Activated CD8-positive, alpha-beta memory T cell treated with anti-CD3 and anti-CD28 coated beads, Interleukin-2, amount 10 ng/mL, durations not matched to agents 7 days and 5 days (primary cell): ENCODE results near the gene SV2A. TPM values are rescaled to one million over a fixed set of nuclear protein-coding genes. Genes with fewer than 3 reads are reported as not detected.
A peak's percentile ranks its signal among the peaks of the same experiment; 100 is the strongest.
"Not testable (repeated sequence)": the region's sequence is repeated elsewhere in the genome, so short reads cannot be mapped to it uniquely, and the experiment has no call there.

Source experiments
- ATAC-seq: fragments of 150-1000 bp; cut with Tn5 transposase; one replicate; pipeline ENCODE4 v1.10.0; 2021; ENCODE audit warnings: moderate library complexity
- CTCF ChIA-PET: fragments of 350-600 bp; sonication (Branson Sonifier 250); formaldehyde crosslinking; loops from one replicate; lab custom pipeline; 2021; ENCODE audit warnings: antibody characterized with exemption; lab: Charles Lee
- DNase-seq: peaks from one replicate; pipeline ENCODE4 v3.0.0-alpha.2; 2020
- H3K27ac Mint-ChIP-seq: one replicate; pipeline ENCODE4 v1.8.0; 2021; ENCODE audit warnings: mild to moderate bottlenecking, mixed read lengths
- H3K27me3 Mint-ChIP-seq: one replicate; pipeline ENCODE4 v1.8.0; 2021; ENCODE audit warnings: mixed read lengths
- H3K36me3 Mint-ChIP-seq: one replicate; pipeline ENCODE4 v1.8.0; 2021; ENCODE audit warnings: mild to moderate bottlenecking, mixed read lengths
- H3K4me1 Mint-ChIP-seq: one replicate; pipeline ENCODE4 v1.8.0; 2021; ENCODE audit warnings: mixed read lengths
- H3K4me3 Mint-ChIP-seq: one replicate; pipeline ENCODE4 v1.8.0; 2021; ENCODE audit warnings: mild to moderate bottlenecking, moderate library complexity, mixed read lengths
- H3K9me3 Mint-ChIP-seq: one replicate; pipeline ENCODE4 v1.8.0; 2022; ENCODE audit warnings: low read depth, mixed read lengths
- total RNA-seq, 2 experiments: library from RNA; stranded (reverse); gene quantifications; one replicate each; pipeline ENCODE4 v1.2.3, GENCODE V29; 2021

The SV2A gene
- total RNA-seq, 2 experiments from 2014 or later: 15.8 to 17.1 TPM

DNA sequence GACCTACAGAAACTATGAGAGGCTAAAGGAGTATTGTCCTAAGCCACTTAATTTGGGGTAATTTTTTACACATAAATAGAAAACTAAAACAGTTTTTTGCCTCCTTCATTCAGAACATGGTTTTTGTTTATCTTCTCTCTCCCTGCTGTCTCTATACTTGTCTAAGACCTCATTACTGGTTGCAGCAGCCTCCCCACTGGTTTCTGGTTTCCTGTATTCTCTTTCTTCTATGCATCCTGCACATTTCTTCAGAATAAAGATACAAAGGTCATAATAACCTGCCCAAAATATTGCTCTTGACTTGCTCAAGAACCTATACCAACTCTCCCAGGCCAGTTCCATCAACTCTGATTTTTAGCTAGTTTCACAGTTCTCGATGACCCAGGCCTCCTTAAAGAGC lies 38.1 kb downstream of the SV2A start:
- DNase-seq: peak; percentile 59
- Mint-ChIP-seq H3K4me1 (peaks cover 25% of the 10 kb centered on the region), H3K4me3 (peak overlapping the region; percentile 15), H3K36me3 (no peaks in the 10 kb centered on the region), H3K9me3 (no peaks in the 10 kb centered on the region), H3K27ac (peak overlapping the region; percentile 82), H3K27me3 (no peaks in the 10 kb centered on the region)
- ATAC-seq: peak; percentile 56
- CTCF ChIA-PET: interaction anchor here (0.6 kb wide), 1 partner anchor 171 kb away, joined by 3 read pairs; no protein-coding TSS in a partner anchor

DNA sequence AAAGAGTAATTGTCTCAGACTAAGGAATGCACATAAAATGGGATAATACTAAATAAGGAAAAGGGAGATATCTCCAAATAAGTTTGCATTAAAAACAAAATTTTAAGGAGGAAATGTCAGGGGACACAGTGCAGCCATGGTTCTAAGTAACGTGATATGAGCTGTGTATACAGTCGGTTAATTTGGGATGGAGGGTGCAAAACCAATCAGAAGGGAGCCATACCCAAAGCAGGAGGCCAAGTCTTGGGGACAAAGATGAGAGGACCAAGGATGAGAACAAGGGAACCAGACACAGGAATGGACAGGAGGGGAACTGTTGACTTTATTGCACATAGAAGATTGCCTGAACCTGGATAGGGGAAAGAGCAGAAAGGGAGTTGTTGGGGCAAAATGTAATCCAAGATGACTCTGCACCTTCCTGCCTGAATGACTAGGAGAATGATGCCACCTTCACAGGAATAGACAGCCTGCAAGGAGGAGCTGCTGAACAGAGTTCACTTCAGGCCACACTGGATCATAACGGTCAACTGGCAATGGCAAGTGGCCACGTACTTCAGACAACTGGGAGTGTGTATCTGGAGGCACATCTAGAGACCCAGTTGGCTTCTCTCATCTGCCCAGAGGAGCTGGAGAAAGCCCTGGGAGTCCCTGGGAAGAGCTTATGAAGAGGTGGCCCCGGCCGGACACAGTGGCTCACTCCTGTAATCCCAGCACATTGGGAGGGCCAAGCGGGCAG lies 40.3 kb downstream of the SV2A start:
- H3K27ac Mint-ChIP-seq: peak overlapping the region; percentile 24

DNA sequence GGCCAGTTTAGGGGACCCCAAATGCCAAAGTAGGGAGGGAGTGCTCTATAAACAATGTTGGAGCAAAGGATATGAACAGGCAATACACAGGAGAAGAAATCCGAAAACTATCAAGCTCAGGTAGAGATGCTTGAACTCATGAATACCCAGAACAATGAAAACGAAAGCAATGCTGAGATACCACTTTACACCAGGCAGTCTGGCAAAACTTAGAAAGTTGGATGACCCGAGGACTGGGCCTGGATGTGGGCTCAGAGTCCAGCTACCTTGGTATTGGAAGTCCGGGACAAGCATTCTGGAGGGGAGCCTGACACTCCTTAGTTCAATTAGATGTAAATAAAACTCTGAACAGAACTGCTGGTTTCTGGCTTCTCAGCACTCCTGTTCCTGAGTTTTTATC lies 44.6 kb downstream of the SV2A start:
- H3K27ac Mint-ChIP-seq, H3K9me3 Mint-ChIP-seq, CTCF ChIA-PET, H3K27me3 Mint-ChIP-seq, DNase-seq, H3K36me3 Mint-ChIP-seq, H3K4me3 Mint-ChIP-seq, H3K4me1 Mint-ChIP-seq: not testable (repeated sequence)
- ATAC-seq: peak; percentile 16

More for the DNA sequence above, 40.3 kb downstream of the SV2A start:
- H3K4me1 Mint-ChIP-seq: peaks cover 23% of the 10 kb centered on the region
- no peaks in the 10 kb centered on the region for H3K27me3 Mint-ChIP-seq
- CTCF ChIA-PET: interaction anchor here (1.0 kb wide), 1 partner anchor 10 kb away, joined by 3 read pairs; a partner anchor contains a TSS
- H3K36me3 Mint-ChIP-seq: no peaks in the 10 kb centered on the region
- no peak overlapping the region for H3K4me3 Mint-ChIP-seq
- no peaks in the 10 kb centered on the region for H3K9me3 Mint-ChIP-seq
- ATAC-seq: no peak
- no peak for DNase-seq

DNA sequence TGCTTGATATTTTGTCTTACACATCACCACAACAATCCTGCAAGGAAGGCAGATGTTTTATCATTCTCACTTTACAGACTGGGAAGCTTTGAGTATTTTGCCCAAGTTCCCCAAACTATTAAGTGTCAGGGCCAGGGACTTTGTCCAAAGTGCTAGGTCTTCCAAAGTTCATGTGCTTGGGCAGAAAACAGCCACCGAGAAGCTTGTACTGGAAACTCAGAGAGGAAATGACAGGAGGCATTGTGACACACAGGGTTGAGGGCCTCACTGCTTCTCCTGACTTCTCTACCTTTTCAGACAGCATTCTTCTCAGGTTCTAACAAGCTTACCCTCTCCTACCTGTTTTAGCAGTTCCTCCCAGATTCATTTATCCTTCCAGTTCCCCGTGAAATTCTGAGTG lies 50.8 kb downstream of the SV2A start:
- H3K4me3 Mint-ChIP-seq, ATAC-seq, H3K9me3 Mint-ChIP-seq, H3K36me3 Mint-ChIP-seq, CTCF ChIA-PET, DNase-seq, H3K27ac Mint-ChIP-seq, H3K27me3 Mint-ChIP-seq, H3K4me1 Mint-ChIP-seq: not testable (repeated sequence)

DNA sequence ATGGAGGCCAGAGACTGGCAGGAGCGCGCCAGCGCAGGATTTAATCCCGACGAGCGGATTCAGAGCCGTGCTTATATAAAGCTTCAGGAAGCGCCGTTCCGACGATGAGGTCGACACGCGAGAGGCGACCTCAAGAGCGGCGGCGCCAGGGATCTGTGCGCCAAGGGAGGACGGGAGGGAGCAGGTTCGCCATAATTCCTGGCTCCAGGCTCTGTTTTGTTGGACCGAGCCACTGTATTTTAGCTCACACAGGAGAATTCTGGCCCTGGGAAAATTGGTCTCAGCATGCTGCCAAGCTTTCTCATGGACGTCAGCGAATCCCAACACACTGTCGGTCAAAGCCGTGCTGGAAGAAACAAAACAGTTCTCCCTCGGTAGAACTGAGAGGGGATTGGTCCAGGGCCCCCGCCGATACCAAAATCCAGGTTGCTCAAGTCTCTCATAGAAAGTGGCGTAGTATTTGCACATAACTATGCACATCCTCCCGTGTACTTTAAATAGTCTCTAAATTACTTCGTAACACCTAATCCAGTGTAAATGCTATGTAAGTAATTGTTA lies 56.1 kb downstream of the SV2A start:
- H3K4me3 Mint-ChIP-seq, H3K36me3 Mint-ChIP-seq, H3K4me1 Mint-ChIP-seq, H3K27me3 Mint-ChIP-seq, H3K27ac Mint-ChIP-seq, DNase-seq, CTCF ChIA-PET, H3K9me3 Mint-ChIP-seq: not testable (repeated sequence)
- ATAC-seq: peak; percentile 10

DNA sequence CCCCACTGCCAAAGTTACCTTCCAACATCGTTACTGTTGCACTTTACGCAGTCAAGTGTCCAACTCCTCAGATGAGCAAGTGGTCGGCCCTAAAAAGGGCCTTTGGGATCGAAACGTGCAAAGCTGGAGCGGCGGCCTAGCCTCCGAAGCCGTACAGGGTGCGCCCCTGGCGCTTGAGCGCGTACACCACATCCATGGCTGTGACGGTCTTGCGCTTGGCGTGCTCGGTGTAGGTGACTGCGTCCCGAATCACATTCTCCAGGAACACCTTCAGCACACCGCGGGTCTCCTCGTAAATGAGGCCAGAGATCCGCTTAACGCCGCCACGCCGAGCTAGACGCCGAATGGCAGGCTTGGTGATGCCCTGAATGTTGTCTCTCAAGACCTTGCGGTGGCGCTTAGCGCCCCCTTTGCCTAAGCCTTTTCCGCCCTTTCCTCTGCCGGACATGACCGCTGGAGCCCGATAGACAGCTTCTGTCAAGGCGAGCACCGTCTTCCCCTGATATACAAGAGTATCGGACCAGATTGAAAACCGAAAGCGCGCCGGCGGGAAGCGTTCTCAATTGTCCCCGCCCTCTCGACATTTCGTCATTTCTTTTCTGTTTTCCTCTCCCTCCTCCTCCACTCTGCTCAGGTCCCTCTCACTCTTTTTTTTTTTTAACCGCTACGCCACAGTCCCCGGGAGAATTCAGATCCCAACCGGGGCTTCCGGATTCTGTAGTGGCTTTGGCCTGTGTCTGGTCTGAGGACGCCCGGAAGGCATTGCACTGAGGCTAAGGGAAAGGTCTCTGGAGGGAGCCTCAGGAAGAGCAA lies 56.8 kb downstream of the SV2A start:
- H3K9me3 Mint-ChIP-seq, H3K27ac Mint-ChIP-seq, H3K4me3 Mint-ChIP-seq, H3K4me1 Mint-ChIP-seq, CTCF ChIA-PET, H3K27me3 Mint-ChIP-seq, DNase-seq, H3K36me3 Mint-ChIP-seq: not testable (repeated sequence)
- ATAC-seq: peak; percentile 76

DNA sequence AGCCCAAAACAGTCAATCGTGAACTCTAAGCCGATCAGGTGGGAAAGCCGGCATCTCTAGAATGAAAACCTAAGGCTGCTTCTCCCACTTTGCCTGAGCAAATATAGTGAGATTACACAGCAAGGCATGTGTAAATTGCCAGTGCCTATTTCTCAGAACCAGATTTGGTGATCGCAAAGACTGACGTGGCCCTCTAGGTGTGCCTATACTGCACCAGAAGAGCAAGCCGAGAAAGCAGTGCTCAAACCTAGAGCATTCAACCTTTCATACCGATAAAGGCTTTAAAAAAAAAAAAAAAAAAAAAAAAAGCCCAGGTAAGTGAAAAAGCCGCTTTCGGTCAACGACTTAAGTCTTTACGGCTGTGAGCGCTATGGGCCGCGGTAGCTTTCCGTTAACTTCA lies 57.4 kb downstream of the SV2A start:
- H3K4me3 Mint-ChIP-seq, DNase-seq, H3K36me3 Mint-ChIP-seq, H3K9me3 Mint-ChIP-seq, H3K4me1 Mint-ChIP-seq, H3K27me3 Mint-ChIP-seq, H3K27ac Mint-ChIP-seq, CTCF ChIA-PET: not testable (repeated sequence)
- peak; percentile 11 for ATAC-seq

Other genes with a start within 250 kb of the SV2A start
- under 1 TPM in 1 of 2 experiments, not detected in 1; 0.70 TPM for gene FCGR1A, start 135.2 kb downstream of the SV2A start, total RNA-seq
- gene BOLA1, start 18.3 kb downstream of the SV2A start, total RNA-seq: 10 to 100 TPM; 24.4 to 28.6 TPM
- 100 to 1,000 TPM in 1 of 2 experiments, 10 to 100 TPM in 1; 79.4 to 109 TPM for gene SF3B4, start 10.0 kb upstream of the SV2A start, total RNA-seq
- gene MTMR11, start 19.0 kb upstream of the SV2A start, total RNA-seq: 1 to 10 TPM; 2.0 to 2.9 TPM
- 10 to 100 TPM; 16.4 to 19.7 TPM for gene OTUD7B, start 92.9 kb upstream of the SV2A start, total RNA-seq
- gene VPS45, start 149.9 kb upstream of the SV2A start, total RNA-seq: 10 to 100 TPM; 34.7 to 35.9 TPM
- 100 to 1,000 TPM in 1 of 2 experiments, 10 to 100 TPM in 1; 98.2 to 128 TPM for gene PLEKHO1, start 232.1 kb upstream of the SV2A start, total RNA-seq